DND-41 (cell line): ENCODE data around the gene FDXR.

Source experiments
- CTCF ChIP-seq: IDR thresholded peaks from 2 replicates; pipeline ENCODE4 v1.5.1; 2012; ENCODE audit warnings: borderline replicate concordance, low read length, moderate library complexity, mild to moderate bottlenecking; ENCODE audit not compliant: poor library complexity, severe bottlenecking; ENCODE audit errors: extremely low read depth
- EZH2 ChIP-seq: IDR thresholded peaks from 3 replicates; pipeline ENCODE4 v1.6.1; 2012; ENCODE audit warnings: borderline replicate concordance, low read depth, mild to moderate bottlenecking, moderate library complexity, low read length, inconsistent platforms; ENCODE audit not compliant: severe bottlenecking

GRCh38 chr17:74863420-74864296, 9.1 kb downstream of the FDXR start:
- TF ChIP-seq CTCF (no peak), EZH2 (no peak)
